CD14-positive monocyte (primary cell): ENCODE data around the gene CHORDC1. TPM values are rescaled to one million over a fixed set of nuclear protein-coding genes. Genes with fewer than 3 reads are reported as not detected.
"Not testable (repeated sequence)": the region's sequence is repeated elsewhere in the genome, so short reads cannot be mapped to it uniquely, and the experiment has no call there.

ENCODE experiments used
- DNase-seq, 3 donors: peaks; one replicate each; pipeline ENCODE4 v3.0.0-alpha.2; 2011 to 2022
- H2AFZ ChIP-seq: 2 replicates; pipeline ENCODE4 v1.6.0; 2012; ENCODE audit warnings: mild to moderate bottlenecking, low read depth, low read length, inconsistent platforms; ENCODE audit not compliant: insufficient read depth, poor library complexity, severe bottlenecking
- H3K27ac ChIP-seq, 2 donors: 1 replicate in 1 of 2; 2 replicates in 1 of 2; pipeline ENCODE4 v1.5.1; 2012 to 2013; ENCODE audit warnings: low read length in 2 of 2, control low read depth in 1 of 2, inconsistent platforms in 1 of 2, low read depth in 1 of 2, mild to moderate bottlenecking in 1 of 2
- H3K27me3 ChIP-seq, 2 donors: one replicate each; pipeline versions ENCODE4 v1.6.0 to v1.6.1; 2011 to 2013; ENCODE audit warnings: low read length in 2 of 2; ENCODE audit not compliant: control insufficient read depth in 2 of 2, insufficient read depth in 2 of 2
- H3K36me3 ChIP-seq, 2 donors: replicated peaks in 1 of 2; 1 replicate in 1 of 2; 2 replicates in 1 of 2; pipeline versions ENCODE4 v1.5.1 to v1.6.1; 2012 to 2013; ENCODE audit warnings: low read length in 2 of 2, control low read depth in 1 of 2, inconsistent platforms in 1 of 2, mild to moderate bottlenecking in 1 of 2; ENCODE audit not compliant: insufficient read depth in 2 of 2, control insufficient read depth in 1 of 2
- H3K4me1 ChIP-seq, 2 donors: 1 replicate in 1 of 2; 2 replicates in 1 of 2; pipeline versions ENCODE4 v1.5.1 to v1.6.1; 2012 to 2013; ENCODE audit warnings: low read length in 2 of 2, control low read depth in 1 of 2, inconsistent platforms in 1 of 2, mild to moderate bottlenecking in 1 of 2, moderate library complexity in 1 of 2; ENCODE audit not compliant: insufficient read depth in 2 of 2, control insufficient read depth in 1 of 2
- H3K4me2 ChIP-seq: replicated peaks from 2 replicates; pipeline ENCODE3; 2012; ENCODE audit warnings: low read length, moderate library complexity, mild to moderate bottlenecking; ENCODE audit not compliant: poor library complexity, severe bottlenecking; ENCODE audit errors: extremely low read depth
- H3K4me3 ChIP-seq, 3 experiments: fragments of 200-600 bp in 1 of 3; sonication (generic) in 1 of 3; replicated peaks in 1 of 3; 1 replicate in 2 of 3; 2 replicates in 1 of 3; pipeline ENCODE4 v1.5.1; 2011 to 2013; ENCODE audit warnings: low read length in 3 of 3, mild to moderate bottlenecking in 3 of 3, control low read depth in 2 of 3, low read depth in 2 of 3, inconsistent platforms in 1 of 3, moderate library complexity in 1 of 3
- H3K79me2 ChIP-seq: 2 replicates; pipeline ENCODE4 v1.6.0; 2012; ENCODE audit warnings: mild to moderate bottlenecking, control low read depth, inconsistent platforms, low read length, moderate library complexity; ENCODE audit not compliant: insufficient read depth
- H3K9ac ChIP-seq: 2 replicates; pipeline ENCODE4 v1.6.0; 2017; ENCODE audit warnings: low read length, mild to moderate bottlenecking; ENCODE audit not compliant: insufficient read depth, poor library complexity, severe bottlenecking
- H3K9me3 ChIP-seq, 2 donors: replicated peaks in 1 of 2; 1 replicate in 1 of 2; 2 replicates in 1 of 2; pipeline versions ENCODE4 v1.5.1 to v1.6.1; 2012 to 2013; ENCODE audit warnings: low read length in 2 of 2, control low read depth in 1 of 2; ENCODE audit not compliant: control insufficient read depth in 1 of 2, insufficient read depth in 1 of 2
- H4K20me1 ChIP-seq: 2 replicates; pipeline ENCODE4 v1.6.0; 2012; ENCODE audit warnings: mild to moderate bottlenecking, low read length, control low read depth, moderate library complexity; ENCODE audit not compliant: insufficient read depth
- H3K27ac Mint-ChIP-seq, 7 donors: one replicate each; pipeline ENCODE4 v1.8.0; 2020; ENCODE audit warnings: mild to moderate bottlenecking in 7 of 7, mixed read lengths in 7 of 7, moderate library complexity in 6 of 7, inconsistent platforms in 2 of 7
- H3K27me3 Mint-ChIP-seq, 3 donors: one replicate each; pipeline ENCODE4 v1.8.0; 2021 to 2022; ENCODE audit warnings: low read depth in 3 of 3, mild to moderate bottlenecking in 3 of 3, mixed read lengths in 3 of 3, moderate library complexity in 3 of 3, inconsistent platforms in 1 of 3
- H3K36me3 Mint-ChIP-seq, 2 donors: one replicate each; pipeline ENCODE4 v1.8.0; 2020; ENCODE audit warnings: mixed read lengths in 2 of 2, inconsistent platforms in 1 of 2, mild to moderate bottlenecking in 1 of 2
- H3K4me1 Mint-ChIP-seq: one replicate; pipeline ENCODE4 v1.8.0; 2020; ENCODE audit warnings: mild to moderate bottlenecking, mixed read lengths
- H3K4me3 Mint-ChIP-seq, 2 donors: one replicate each; pipeline ENCODE4 v1.8.0; 2020; ENCODE audit warnings: mild to moderate bottlenecking in 2 of 2, mixed read lengths in 2 of 2, moderate library complexity in 1 of 2
- H3K9me3 Mint-ChIP-seq, 7 donors: one replicate each; pipeline ENCODE4 v1.8.0; 2020 to 2022; ENCODE audit warnings: mixed read lengths in 7 of 7, mild to moderate bottlenecking in 6 of 7, moderate library complexity in 6 of 7, inconsistent platforms in 2 of 7
- WGBS: methylation state at CpG from one replicate; pipeline ENCODE4 v1.1.5; 2013; ENCODE audit warnings: missing lambda C conversion rate; ENCODE audit not compliant: insufficient coverage; 5-methylcytosine and 5-hydroxymethylcytosine counted together
- intact Hi-C, 2 donors: fragments of 100-400 bp; cut with micrococcal nuclease; formaldehyde crosslinking; loops; one replicate each; pipeline versions ENCODE4 v1.15.0 to v1.15.1; 2023
- polyA plus RNA-seq, 3 donors: library from polyadenylated mRNA; depleted of rRNA in 1 of 3; unstranded in 2 of 3; stranded (reverse) in 1 of 3; fragments of 300-500 nt in 2 of 3; fragments of >200 nt in 1 of 3; fragmentation: Illumina TruSeq in 2 of 3; gene quantifications; 1 replicate in 2 of 3; 2 replicates in 1 of 3; pipeline ENCODE4 v1.2.3, GENCODE V29; 2012 to 2021
- TF ChIP-seq, protein P1 (sequence below): fragments of 200-600 bp; IDR thresholded peaks from one replicate; pipeline ENCODE4 v1.8.0; 2022; ENCODE audit warnings: antibody characterized with exemption, mild to moderate bottlenecking

Gene CHORDC1
- polyA plus RNA-seq, 3 donors: 4.2 to 15.4 (median 8.4) TPM

DNA sequence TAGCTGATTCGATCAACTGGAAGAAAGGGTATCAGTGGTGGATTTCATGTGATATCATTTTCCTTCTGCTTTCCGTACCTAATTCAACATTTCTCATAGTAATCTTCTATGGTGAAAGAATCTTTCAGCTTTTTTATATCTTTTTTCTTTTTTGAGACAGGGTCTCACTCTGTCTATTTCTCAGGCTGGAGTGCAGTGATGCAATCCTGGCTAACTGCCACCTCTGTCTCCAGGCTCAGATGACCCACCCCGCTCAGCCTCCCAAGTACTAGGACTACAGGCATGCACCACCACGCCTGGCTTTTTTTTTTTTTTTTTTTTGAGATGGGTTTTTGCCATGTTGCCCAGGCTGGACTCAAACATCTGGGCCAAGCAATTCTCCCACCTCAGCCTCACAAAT lies 18.6 kb upstream of the CHORDC1 start:
- Histone ChIP-seq H4K20me1 (no peaks in the 10 kb centered on the region), H3K36me3 (no peaks in the 10 kb centered on the region), H3K4me1 (no peaks in the 10 kb centered on the region), H2AFZ (no peak overlapping the region), H3K9ac (no peak overlapping the region), H3K4me3 (no peak overlapping the region), H3K4me2 (no peak overlapping the region), H3K27ac (no peak overlapping the region), H3K79me2 (no peaks in the 10 kb centered on the region), H3K27me3 (no peaks in the 10 kb centered on the region), H3K9me3 (no peaks in the 10 kb centered on the region)
- no CpG with 5 or more reads among the region's 4 CpGs for WGBS
- Mint-ChIP-seq H3K4me1 (no peaks in the 10 kb centered on the region), H3K27ac (no peak overlapping the region), H3K27me3 (peaks cover 0 to 10% (median 6%) of the 10 kb centered on the region in 3 donors), H3K4me3 (no peak overlapping the region), H3K9me3 (peaks cover 0 to 2% (median 0%) of the 10 kb centered on the region in 7 donors), H3K36me3 (no peaks in the 10 kb centered on the region)
- no peak for DNase-seq
- TF ChIP-seq, protein P1, sequence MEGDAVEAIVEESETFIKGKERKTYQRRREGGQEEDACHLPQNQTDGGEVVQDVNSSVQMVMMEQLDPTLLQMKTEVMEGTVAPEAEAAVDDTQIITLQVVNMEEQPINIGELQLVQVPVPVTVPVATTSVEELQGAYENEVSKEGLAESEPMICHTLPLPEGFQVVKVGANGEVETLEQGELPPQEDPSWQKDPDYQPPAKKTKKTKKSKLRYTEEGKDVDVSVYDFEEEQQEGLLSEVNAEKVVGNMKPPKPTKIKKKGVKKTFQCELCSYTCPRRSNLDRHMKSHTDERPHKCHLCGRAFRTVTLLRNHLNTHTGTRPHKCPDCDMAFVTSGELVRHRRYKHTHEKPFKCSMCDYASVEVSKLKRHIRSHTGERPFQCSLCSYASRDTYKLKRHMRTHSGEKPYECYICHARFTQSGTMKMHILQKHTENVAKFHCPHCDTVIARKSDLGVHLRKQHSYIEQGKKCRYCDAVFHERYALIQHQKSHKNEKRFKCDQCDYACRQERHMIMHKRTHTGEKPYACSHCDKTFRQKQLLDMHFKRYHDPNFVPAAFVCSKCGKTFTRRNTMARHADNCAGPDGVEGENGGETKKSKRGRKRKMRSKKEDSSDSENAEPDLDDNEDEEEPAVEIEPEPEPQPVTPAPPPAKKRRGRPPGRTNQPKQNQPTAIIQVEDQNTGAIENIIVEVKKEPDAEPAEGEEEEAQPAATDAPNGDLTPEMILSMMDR: no peak
- intact Hi-C loops: no loop called here

DNA sequence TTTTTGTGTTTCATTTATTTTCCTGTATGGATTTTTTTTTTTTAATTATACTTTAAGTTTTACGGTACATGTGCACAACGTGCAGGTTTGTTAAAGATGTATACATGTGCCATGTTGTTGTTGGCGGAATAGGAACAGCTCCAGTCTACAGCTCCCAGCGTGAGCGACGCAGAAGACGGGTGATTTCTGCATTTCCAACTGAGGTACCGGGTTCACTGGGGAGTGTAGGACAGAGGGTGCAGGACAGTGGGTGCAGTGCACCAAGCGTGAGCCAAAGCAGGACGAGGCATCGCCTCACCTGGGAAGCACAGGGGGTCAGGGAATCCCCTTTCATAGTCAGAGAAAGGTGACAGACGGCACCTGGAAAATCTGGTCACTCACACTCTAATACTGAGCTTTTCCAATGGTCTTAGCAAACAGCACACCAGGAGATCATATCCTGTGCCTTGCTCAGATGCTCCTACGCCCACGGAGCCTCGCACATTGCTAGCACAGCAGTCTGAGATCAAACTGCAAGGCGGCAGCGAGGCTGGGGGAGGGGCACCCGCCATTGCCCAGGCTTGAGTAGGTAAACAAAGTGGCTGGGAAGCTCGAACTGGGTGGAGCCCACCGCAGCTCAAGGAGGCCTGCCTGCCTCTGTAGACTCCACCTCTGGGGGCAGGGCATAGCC lies 17.3 kb upstream of the CHORDC1 start:
- H3K9me3 Mint-ChIP-seq, H4K20me1 ChIP-seq, H3K9me3 ChIP-seq, H2AFZ ChIP-seq, H3K4me3 Mint-ChIP-seq, H3K4me2 ChIP-seq, intact Hi-C loops, H3K79me2 ChIP-seq, H3K36me3 Mint-ChIP-seq, H3K27ac Mint-ChIP-seq, H3K4me1 ChIP-seq, H3K9ac ChIP-seq, H3K4me1 Mint-ChIP-seq, H3K4me3 ChIP-seq, H3K27ac ChIP-seq, H3K36me3 ChIP-seq, DNase-seq, H3K27me3 ChIP-seq: not testable (repeated sequence)
- H3K27me3 Mint-ChIP-seq: peaks cover under 1 to 10% (median 3%) of the 10 kb centered on the region in 3 donors
- WGBS: 92% methylated on average over 15 of the region's 20 CpGs
